Activated T-cell treated with anti-CD3 and anti-CD28 coated beads for 1 hour (primary cell): ENCODE results near the gene MINDY3.
"Not testable (repeated sequence)": the region's sequence is repeated elsewhere in the genome, so short reads cannot be mapped to it uniquely, and the experiment has no call there.

Experiments
- DNase-seq: peaks from one replicate; pipeline ENCODE4 v3.0.0-alpha.2; 2020; ENCODE audit warnings: low read depth

MINDY3 gene

DNA sequence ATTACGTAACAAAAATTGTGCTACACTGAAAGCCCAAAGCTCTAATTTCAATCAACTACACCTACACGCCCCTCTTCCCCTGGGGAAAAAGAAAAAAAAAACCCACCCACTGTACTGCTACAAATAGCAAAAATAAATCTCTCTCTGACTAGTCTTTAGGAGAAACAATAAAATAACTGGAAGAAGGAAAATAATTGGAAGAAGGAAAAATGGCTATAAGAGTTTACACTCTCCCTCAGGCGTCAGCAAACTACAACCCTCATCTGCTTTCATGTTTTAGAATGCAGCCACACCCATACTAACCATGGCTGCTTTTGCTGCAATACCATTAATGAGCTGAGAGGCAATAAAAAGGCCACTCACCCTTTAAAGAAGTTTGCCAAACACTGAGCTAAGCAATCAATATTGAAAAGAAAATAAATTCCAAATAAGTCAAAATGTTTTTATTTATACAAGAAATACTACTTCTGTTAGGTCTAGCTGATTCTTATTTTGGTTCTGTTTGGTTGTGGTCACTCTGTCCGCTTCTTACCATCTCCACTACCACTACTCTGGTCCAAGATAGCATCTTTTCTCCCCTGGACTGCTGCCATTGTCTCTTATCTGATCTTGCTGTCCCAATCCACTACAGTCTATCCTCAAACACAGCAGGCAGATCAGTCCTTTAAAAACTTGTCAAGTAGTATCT is 3.8 kb downstream of the MINDY3 start:
- no peak for DNase-seq

DNA sequence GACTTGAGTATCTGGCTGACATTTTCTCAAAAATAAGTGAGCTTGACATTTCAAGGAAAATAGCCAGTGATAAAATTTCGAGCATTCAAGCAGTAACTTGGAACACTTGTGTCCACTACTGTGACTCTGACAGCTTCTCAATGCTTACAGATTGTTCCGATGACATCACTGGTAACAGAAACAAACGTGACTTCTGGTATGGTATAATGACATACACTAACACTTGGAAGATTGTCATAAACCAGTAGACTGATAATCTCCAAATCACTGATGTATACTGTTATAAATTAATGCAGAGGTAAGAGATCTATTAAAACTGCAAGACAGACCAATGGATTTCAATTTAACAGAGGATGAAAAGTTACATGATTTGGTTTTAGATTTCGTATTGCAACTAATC is 6.5 kb downstream of the MINDY3 start:
- DNase-seq, result no peak

DNA sequence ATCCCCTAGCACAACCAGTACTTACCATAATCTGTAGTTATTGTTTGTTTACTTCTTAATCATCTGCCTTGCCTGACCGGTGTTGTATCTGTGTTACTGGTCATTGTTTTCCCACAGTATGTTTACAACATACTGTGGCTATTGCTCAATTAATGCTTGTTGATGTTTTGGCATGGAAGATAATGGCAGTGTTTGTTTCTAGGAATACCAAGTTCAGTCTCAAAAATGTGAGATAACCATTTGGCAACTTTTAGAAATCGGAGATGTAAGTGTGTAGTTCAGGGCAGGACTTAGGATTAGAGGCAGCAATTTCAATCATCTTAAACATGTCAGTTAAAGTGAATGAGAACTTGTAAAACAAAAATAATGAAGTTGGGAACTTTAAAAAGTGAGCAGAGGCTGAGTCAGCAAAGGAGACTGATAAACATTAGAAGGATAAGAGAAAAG is 8.2 kb downstream of the MINDY3 start:
- DNase-seq, result no peak

DNA sequence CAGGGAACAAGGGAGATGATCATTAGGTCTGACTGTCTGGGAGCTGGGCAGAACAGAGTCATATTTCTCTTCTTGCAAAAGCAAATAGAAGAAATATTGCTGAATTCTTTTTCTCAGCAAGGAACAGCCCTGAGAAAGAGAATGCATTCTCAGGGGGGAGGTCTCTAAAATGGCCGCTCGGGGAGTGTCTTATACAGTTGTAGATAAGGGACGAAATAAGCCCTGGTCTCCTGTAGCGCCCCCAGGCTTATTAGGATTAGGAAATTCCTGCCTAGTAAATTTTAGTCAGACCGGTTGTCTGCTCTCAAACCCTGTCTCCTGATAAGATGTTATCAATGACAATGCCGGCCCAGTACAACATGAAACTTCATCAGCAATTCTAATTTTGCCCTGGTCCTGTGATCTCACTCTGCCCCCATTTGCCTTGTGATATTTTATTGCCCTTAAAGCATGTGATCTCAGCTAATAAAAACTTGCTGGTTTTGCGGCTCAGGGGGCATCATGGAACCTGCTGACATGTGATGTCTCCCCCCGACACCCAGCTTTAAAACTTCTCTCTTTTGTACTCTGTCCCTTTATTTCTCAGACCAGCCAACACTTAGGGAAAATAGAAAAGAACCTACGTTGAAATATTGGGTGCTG is 9.8 kb downstream of the MINDY3 start:
- not testable (repeated sequence) for DNase-seq

DNA sequence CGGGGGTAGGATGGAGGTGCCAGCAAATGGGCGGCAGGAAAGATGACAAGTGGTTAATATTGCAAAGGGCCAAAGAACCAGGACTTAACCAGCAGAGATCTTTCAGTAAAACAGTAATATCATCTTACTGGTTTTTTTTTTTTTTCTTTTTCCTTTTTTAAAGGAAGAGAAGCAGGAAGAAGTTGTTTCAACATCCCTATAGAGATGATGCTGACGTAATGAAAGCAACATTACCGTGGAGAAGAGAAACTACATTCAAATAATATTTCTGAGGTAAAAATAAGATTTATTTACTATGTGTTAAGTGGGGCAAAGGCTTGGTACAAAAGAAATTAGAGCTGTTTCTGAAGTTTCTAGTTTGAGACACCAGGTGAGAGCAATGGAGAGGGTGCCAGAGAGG is 11.0 kb downstream of the MINDY3 start:
- DNase-seq, result no peak

DNA sequence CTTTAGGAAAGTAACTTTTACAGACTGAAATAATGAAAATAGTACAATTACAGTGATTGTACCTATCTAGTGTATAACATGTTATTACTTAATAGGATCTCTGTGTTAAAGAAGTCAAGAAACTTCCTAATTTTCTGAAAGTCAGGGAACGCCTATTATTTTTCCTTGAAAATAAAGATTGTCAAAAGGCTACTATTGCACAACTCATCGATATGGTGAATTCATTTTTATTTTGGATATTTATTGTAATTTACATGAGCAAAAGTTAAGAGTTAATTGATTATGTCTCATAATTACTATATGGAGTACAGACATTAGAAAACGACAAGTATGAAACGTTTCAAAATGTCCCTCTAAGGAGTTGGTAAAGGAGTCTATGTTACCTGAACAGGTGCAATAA is 12.8 kb downstream of the MINDY3 start:
- no peak for DNase-seq

DNA sequence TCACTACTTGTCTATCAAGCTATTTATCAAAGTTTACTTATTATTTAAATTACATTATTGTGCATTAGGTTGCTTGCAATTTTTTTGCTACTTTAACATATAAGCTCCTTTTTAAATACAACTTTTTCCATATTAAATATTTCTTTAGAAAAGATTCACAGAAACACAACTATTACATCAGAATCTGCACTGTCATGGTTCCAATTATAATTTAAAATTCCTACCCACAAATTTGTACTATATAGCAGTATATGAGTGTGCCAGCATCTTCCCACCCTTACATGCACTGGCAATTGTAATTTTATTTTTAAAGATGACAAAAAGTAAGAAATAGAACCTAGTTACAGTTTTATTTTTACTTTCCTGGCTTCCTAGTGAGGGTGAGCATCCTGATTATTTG is 15.8 kb downstream of the MINDY3 start:
- no peak for DNase-seq

DNA sequence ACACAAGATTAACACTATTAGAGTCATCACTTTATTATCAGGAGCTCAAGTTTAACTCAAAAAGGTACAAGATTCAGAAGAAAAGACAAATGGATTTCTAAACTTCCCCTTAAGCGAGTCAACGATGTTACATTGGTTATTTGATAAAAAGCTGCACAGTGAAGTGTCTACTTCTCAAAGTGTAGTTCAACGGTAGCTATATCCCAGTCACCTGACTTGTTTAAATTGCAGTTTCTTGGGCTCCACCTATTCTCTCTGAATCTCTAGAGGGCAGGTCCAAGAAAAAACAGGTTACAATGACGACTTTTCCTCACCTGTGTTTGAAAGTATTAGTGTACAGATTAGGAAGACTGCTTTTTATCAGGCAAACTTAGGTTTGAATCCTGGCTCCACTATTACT is 16.6 kb downstream of the MINDY3 start:
- DNase-seq, result no peak

DNA sequence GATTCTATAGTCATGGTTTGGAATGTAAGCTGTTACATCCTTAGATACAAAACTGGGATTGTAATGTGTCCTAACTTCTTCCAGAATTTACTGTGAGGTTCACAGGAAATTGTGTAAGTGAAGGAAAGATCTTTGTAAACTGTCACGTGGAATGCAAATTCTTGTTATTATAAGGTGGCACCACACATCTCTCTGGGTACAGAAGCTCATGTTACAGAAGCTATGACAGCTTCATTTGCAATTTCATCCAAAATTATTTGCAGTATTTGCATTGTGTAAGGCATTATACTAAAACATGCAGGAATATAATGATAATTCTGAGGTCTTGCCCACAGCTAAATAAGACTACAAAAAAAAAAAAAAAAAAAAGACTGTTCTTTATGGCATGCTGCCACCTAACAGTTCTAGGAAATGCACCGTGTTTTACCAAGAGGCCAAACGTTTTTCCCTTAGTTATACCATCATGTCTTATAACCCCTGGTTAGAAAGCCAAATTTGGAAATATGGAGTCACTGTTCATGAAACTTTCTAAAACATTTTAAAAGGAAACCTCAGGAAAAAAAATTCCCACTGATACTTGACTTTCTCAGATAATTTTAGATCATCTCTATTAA is 17.6 kb downstream of the MINDY3 start:
- DNase-seq, result no peak

DNA sequence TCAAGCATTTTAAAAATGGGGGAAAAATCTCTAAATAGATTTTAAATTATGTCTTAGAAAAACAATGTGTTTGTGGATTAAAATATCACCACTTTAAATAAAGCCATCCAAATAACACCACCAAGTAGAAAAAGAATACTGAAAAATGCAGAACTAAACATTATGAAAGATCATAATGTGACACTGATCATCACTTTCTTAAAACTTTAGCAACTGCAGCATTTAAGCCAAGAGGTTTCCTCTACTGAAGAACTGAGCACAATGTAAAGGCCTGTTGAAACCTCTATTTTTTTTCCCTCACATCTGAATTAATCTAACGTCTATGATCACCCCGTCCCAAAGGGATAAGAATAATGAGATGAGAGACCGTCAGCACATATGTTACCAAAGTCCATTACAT is 18.6 kb downstream of the MINDY3 start:
- no peak for DNase-seq

DNA sequence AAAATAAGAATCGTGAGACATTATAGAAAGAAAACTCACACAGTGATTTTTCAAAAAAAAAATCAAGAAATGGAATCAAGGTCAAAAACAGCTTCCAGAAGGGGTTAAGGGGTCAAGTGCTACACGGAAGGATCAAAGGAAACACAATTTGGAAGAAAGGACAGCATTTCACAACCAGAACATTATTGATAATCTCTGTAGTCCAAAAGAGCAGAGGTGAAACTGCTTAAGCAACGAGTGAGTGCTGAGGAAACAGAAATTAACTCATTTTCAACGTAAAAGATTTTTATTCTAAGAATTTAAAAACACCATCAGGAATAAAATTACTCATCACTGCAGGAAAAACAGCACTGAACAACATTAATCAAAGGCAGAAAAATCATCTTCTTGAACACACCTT is 23.5 kb downstream of the MINDY3 start:
- DNase-seq, result no peak

DNA sequence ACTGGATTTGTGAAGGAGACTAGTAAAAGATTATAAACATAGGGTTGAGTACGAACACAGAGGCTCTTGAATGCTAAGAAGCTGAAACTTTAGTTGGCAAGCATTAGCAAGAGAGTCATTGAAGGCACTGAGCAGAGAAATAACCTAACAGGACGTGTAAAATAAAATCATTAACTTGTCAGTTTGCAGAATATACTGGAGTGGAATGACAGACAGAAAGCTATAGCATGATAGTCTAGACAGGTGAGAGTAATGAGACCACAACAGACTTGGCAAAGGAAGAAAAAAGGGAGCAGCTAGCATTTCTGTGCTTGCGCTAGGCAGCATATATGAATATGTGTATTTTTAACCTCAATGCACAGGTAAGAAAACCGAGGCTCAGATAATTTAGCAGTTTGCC is 30.8 kb downstream of the MINDY3 start:
- no peak for DNase-seq

DNA sequence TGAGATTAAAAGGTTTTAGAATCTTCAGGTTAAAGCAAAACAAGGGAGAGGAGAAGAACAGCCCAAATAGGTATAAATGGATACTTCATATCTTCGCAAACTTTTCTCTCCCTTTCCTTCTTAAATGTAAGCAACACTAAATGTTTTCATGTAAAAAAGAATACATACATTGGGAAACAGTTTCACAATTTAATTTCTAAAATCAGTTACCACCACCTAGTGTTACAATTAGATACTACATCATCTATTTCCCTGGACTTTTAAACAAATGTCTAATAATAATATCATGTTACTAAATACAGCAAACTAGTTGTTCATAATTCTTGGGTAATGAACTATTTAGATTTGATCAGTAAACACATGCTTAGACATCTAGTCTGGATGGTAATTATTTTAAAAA is 35.8 kb downstream of the MINDY3 start:
- no peak for DNase-seq

DNA sequence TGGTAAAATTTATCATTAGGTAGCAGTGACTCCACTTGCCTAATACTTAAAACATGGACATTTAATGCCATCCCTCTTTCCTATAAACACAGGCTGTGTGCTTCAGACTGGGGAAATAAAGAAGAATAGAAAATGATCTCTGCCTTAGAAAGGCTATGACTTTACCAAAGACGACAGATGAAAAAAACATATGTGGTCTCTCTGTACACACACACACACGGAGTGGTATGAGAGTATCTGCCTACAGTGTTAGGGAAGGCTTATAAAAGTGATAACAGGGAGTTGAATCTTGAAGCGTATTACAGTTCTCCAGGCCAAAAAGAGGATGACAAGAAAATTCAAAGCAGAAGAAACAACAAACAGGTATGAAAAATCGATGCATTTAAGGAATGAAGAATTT is 38.2 kb downstream of the MINDY3 start:
- no peak for DNase-seq

DNA sequence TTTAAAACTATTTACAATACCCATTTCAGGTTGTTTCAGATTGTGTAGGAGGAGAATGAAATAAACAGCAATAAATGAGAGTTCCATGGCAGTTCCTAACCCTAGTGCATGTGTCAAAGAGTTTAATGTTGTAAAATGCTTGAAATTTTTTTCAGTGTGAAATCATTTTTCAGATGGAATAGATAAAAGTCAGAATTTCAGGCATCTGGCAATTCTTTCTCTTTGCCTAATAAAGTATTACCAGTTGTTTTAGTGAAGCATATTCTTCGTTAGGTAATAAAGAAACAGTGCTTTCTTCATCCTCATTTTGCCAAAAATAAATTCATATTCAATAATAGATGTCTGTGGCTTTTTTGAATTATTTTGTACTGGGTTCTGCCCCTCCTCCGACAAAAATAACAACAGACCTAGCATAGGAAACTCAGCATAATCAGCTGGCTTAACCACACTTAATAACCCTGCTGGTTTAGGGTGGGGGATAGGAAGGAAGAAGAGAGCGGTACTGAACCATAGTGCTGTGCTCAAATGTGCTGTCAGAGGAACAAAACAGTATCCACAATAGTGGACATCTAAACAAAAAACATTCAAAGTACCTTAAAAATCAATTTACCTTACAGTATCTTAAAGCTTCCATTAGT is 39.1 kb downstream of the MINDY3 start:
- DNase-seq, result no peak

DNA sequence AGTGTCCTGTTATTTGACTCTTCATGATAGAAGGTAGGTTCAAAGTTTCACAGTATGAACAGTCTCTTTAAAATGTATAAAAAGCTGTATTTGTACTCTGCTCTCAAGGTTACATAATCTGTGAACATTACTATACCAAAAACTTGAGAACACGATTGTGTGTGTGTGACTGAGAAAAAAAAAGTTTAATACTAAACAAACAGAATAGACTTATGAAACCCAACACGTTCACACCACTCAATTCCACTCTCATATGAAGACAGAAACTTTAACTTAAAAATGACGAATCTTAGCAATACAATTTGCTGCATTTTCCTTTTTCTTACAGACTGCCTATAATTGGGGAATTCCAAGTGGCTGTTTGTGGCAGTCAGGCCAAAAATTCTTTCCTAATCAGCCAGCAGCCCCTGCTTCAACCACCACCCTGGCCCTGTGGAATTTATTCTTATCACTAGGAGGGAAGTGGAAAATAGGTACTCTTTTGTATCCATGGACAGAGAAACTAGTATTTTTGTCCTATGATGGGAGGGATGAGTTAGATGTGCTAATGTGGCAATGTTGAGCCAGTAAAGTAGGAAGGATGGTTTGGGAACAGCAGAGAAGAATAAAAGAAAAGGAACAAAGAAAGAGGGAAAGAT is 42.8 kb downstream of the MINDY3 start:
- DNase-seq, result no peak

DNA sequence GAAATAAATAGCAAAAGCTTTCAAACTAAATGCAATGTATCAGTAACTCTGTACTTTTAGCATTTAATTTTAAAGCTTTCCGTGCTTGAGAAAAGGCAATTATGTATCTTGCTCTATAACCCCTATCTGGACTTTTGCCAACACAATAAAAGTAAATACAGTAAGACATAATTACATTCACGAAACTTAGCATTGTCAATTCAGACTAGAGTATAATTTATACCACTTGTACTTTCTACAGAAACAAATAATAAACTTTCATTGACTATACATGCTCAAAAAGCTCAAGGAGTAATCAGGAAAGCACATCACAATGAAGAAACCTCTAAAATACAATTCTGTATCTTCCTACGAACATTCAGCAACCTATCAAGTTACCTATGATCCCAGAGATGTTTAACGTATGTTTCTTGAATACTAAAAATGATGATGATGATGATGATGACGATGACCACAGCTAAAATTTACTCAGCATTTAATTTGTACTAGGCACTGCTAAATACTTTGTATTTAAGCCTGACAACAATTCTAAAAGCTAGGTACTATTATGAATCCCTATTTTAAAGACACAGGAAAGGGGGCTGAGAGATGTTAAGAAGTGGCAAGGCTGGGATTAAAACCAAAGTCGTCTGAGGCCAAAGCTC is 44.9 kb downstream of the MINDY3 start:
- no peak for DNase-seq

DNA sequence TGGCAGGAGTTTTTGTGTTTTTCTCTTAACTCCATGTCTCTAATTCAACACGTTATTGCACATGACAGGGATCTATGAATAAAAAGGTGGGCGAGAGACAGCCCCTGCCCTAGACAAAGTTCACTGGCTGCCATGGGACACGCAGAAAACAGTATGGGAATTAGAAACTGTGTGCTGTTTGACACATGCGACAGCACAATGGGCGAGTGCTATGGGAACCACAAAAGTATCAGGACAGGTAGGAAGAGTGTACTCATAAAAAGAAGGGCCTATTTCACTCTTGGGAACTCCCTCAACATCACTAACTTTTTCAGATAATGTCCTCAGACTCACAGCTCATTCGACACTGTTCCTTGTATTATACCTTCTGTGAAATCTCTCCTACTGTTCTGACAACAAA is 45.7 kb downstream of the MINDY3 start:
- DNase-seq, result no peak

DNA sequence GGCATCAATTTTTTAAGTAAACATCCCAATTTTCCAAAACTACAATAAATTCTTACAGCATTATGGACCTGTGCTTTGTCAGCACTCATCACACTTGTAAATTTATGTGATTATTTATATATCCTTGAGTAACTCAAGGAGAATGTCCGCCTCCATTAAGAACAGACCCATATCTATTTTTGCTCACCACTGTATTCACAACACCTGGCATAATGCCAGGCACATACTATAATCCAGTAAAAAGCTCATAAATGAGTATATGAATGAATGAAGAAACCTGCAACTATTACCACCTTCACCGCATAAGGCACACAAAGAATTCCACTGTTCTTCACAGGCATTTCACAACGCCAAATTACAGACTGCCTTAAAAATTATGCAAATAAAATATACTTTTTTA is 46.9 kb downstream of the MINDY3 start:
- no peak for DNase-seq

DNA sequence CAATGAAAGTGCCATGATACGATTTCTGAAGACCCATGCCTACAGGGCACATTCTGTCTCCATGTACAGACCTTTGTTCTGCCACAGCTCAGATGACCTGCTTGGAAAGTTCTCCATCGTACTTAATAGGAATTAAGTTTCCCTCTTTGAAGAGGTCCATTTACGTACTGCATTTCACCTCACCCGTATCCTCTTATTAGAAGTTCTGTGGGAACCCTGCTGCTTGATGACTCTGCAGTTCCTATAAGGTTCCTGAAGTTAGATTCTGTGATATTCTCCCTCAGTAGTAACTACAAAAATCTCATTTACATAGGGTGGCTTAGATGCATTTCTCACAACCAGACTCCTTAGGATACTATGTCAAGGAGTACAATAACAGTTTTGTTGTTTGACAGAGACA is 50.9 kb downstream of the MINDY3 start:
- no peak for DNase-seq

DNA sequence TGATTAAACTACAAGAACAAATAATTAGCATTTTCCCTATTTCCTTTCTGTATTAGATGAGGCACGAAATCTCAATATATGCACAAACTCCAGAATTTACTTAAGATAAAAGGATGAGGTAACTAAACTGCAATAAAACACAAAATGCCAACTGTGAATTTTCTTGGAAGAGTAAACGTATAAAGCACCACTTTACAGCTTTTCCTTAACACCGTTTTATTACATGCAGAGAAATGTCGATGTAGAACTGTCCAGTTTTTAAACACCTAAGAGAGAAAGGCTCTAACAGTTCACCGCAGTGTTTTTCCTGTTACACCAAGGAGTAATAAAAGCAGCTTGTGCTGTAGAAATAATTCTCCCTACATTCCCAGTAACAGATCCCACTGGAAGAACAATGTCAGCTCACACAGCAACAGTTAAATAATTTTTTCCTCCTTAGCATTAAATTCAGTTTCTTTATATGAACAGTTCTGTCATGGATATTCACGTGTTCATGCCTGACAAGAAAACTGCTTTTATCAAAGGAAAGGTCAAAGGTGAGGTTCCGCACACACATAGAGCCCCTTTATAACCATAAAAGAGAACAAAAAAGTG is 52.0 kb downstream of the MINDY3 start:
- no peak for DNase-seq
